ENCODE measurements around the gene TDRD7.
"Not testable (repeated sequence)": the region's sequence is repeated elsewhere in the genome, so short reads cannot be mapped to it uniquely, and the experiment has no call there.

Gene TDRD7

GRCh38 chr9:97474372-97474925, 62.6 kb downstream of the TDRD7 start:
- no peak for DNase-seq (ENCODE audit: low read depth in 2 of 2)

DNA sequence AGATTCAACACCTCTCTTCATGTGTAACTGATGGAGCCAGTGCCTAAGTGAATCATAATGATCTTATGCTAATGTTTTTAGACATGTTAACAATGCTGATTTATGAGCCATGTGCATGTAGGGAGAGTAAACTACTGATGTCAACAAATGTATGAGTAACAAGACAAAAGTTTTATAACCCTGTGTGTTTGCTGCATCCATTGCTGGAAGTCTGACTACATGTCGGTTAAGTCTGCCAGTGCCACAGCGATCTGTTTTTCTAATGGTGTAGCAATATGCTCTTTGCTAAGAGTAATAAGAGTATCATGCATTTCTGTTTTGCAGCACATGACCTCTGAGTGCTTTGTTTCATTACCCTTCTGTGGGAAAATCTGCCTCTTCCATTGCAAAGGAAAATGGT, 63.2 kb downstream of the TDRD7 start:
- no peak for DNase-seq (ENCODE audit: low read depth in 2 of 2)

- no peak for DNase-seq (ENCODE audit: low read depth in 2 of 2)
These were observed 66.5 kb downstream of the TDRD7 start for GRCh38 chr9:97478301-97478981.

- no peak for DNase-seq (ENCODE audit: low read depth in 2 of 2)
These were observed 67.7 kb downstream of the TDRD7 start for GRCh38 chr9:97479496-97480159.

DNA sequence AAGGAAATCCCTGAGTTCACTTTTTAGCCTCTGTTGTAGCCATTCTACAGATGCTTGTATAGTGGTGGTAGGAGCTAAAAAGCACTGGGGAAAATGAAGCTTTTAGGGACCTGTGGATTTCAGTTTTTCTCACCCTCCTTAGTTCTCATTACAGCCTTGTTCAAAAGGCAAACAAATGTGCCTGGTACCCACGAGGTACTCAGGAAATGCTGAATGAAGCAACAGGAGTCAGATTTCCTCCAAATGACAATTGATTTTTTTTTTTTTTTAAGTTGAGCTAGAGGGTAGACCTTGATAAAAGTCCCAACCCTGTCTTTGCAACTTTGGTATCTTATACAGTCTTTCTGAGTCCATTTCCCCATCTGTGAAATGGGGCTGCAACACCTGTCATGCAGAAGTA, 68.3 kb downstream of the TDRD7 start:
- no peak for DNase-seq (ENCODE audit: low read depth in 2 of 2)

DNA sequence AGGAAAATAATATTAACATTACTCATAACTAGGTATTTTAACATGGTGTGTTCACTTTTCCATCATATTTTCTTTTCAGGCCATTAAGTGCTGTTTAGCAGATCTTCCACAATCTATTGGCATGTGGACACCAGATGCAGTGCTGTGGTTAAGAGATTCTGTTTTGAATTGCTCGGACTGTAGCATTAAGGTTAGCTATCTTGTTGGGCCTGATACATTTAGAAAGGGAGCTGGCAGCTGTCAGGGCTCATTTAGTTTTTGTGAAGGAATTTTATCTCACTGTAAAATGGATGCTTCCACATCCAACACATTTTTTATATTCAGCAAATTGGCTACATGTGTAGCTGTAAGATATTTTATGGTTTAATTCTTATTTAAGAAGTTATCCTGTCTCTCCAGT, 68.9 kb downstream of the TDRD7 start:
- no peak for DNase-seq (ENCODE audit: low read depth in 2 of 2)

- DNase-seq (ENCODE audit: low read depth in 2 of 2) = no peak
These were observed 72.2 kb downstream of the TDRD7 start for GRCh38 chr9:97484134-97484533.

DNA sequence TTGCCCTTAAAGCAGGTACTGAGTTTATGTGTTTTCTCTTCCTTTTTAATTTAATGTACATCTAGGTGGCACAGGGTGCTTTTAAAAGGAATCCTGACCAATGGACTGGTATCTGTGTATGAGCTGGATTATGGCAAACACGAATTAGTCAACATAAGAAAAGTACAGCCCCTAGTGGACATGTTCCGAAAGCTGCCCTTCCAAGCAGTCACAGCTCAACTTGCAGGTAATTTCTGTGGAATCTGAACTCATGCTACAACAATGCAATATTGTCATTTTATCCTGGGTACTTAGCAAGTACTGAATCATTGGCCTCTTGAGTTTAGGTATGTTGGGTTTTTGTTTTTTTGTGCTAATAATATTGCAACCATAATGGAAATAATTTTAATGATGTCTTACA, 75.2 kb downstream of the TDRD7 start:
- DNase-seq (ENCODE audit: low read depth in 2 of 2) = no peak

GRCh38 chr9:97487861-97488260, 76.0 kb downstream of the TDRD7 start:
- DNase-seq (ENCODE audit: low read depth in 2 of 2) = no peak

GRCh38 chr9:97491216-97491999, 79.5 kb downstream of the TDRD7 start:
- no peak for DNase-seq (ENCODE audit: low read depth in 2 of 2)

- DNase-seq (ENCODE audit: low read depth in 2 of 2) = not testable (repeated sequence)
These were observed 85.9 kb downstream of the TDRD7 start for GRCh38 chr9:97497558-97498375.

DNA sequence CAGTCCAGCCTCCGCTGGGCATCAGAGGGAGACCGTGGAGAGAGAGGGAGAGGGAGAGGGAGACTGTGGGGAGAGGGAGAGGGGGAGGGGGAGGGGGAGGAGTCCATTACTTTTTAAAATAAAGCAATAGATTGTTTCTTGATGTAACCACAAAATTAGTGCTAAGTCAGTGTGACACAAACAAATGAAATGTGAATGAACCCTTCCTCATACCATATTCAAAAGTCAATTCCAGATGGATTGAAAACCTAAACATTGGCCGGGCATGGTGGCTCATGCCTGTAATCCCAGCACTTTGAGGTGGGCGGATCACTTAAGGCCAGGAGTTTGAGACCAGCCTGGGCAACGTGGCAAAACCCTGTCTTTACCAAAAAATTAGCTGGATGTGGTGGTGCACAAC, 87.0 kb downstream of the TDRD7 start:
- not testable (repeated sequence) for DNase-seq (ENCODE audit: low read depth in 2 of 2)

DNA sequence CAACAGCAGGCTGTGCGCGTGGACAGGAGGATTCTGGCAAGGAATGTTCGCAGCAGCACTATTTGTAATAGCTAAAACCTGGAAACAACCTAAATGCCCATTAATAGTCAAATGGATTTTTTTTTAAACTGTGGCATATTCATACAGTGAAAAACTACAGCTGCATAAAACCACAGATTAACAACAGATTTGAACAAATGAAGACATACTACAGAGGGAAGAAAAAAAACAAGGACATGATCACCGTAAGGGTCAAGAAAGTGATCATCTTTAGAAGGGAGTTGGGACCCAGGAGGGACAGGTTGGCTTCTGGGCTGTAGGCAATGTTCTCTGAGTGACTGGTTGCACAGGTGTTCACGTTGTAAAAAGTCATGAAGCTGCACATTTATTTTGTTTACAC, 88.4 kb downstream of the TDRD7 start:
- no peak for DNase-seq (ENCODE audit: low read depth in 2 of 2)

GRCh38 chr9:97500765-97501176, 88.9 kb downstream of the TDRD7 start:
- DNase-seq (ENCODE audit: low read depth in 2 of 2) = no peak

- peak in 1 of 2 donors; percentile 25 for DNase-seq (ENCODE audit: low read depth in 2 of 2)
These were observed 89.5 kb downstream of the TDRD7 start, which contains the start of gene TMOD1 for GRCh38 chr9:97501177-97501971. Gene TMOD1 (plus strand): TSS chr9:97501666. CDS start chr9:97524189, 22,523 bp downstream.

- no peak for DNase-seq (ENCODE audit: low read depth in 2 of 2)
These were observed 90.0 kb downstream of the TDRD7 start for GRCh38 chr9:97501972-97502221.

- DNase-seq (ENCODE audit: low read depth in 2 of 2) = no peak
These were observed 90.5 kb downstream of the TDRD7 start for GRCh38 chr9:97502222-97502983.

DNA sequence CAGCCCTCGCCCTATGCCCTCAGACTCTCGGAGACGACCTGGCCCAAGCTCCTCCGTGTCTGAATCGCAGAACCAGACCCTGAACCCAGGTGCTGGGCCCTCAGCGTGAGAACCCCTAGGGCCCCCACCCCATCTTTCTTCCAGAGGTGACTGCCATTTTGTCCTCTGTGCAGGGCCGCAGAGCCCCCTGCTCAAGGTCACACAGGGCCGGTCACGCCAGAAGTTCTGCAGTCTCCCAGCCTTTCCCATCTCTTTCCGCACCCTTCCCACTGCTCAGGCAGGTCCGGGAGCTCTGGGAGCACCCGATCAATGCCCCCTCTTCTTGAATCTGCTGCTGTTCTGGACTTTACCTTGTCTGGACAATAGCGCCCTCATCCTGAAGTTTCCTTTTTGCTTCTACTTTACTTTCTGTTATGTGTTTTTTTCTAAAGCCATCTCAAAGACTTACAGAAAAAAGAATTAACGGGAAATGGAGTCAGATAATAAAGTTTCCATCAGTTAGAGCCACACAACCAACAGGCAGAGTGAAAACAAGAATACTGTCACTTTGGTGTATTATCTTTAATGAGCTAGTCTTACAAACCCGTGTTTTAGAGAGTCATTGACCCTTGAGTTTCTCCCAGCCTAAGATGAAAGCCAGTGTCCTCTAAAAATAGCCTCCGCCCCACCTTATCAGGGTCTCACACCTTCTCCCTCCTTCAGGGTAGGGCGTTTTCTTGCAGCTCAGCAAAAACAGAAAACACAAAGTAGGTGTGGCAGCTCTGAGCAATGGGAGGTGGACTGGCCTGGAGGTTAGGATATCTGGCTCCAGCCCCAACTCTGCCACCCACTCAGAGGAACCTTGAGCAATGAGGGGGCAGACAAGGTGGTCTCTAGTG, 91.3 kb downstream of the TDRD7 start:
- DNase-seq (ENCODE audit: low read depth in 2 of 2) = no peak

GRCh38 chr9:97503862-97504210, 91.9 kb downstream of the TDRD7 start:
- DNase-seq (ENCODE audit: low read depth in 2 of 2) = no peak

Data from stimulated activated CD4-positive, alpha-beta T cell treated with anti-CD3 and anti-CD28 coated beads, Interleukin-1b, Interleukin-23, amount 100 ng/mL, for 1 hour (primary cell).